ENCODE results near the gene TSHZ2.

DNA sequence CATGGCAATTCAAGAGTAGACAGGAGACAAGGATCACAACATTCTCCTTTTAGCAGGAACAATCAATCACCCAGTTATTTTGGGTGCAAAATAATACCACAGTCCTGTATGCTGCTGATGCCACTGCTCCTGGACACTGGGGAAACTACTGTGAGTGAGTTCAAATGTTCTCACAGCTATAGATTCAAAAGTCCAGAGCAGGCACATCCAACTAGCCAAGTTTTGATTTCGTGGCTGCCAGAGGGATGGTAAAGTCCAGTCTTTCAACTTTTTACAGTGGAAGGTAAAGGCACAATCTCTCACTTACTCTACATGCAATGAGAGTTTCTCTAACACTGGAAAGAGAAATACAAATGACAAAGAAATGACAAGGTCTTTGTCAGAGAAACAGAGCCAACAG lies 26.9 kb upstream of the TSHZ2 start:
- TF ChIP-seq TAF1 (IDR thresholded peaks at IDR 0.05; ENCODE audit: borderline replicate concordance, insufficient read depth, low read length) (no peak), POLR2AphosphoS5 (IDR thresholded peaks at IDR 0.05; ENCODE audit: low read depth, low read length) (no peak), SIN3A (IDR thresholded peaks at IDR 0.05; ENCODE audit: borderline replicate concordance, insufficient read depth, low read length) (no peak), FOXP2 (optimal IDR thresholded peaks at IDR 0.05; ENCODE audit: borderline replicate concordance, extremely low read depth, extremely low read length, insufficient read depth) (no peak)
- TF ChIP-seq, protein P1, sequence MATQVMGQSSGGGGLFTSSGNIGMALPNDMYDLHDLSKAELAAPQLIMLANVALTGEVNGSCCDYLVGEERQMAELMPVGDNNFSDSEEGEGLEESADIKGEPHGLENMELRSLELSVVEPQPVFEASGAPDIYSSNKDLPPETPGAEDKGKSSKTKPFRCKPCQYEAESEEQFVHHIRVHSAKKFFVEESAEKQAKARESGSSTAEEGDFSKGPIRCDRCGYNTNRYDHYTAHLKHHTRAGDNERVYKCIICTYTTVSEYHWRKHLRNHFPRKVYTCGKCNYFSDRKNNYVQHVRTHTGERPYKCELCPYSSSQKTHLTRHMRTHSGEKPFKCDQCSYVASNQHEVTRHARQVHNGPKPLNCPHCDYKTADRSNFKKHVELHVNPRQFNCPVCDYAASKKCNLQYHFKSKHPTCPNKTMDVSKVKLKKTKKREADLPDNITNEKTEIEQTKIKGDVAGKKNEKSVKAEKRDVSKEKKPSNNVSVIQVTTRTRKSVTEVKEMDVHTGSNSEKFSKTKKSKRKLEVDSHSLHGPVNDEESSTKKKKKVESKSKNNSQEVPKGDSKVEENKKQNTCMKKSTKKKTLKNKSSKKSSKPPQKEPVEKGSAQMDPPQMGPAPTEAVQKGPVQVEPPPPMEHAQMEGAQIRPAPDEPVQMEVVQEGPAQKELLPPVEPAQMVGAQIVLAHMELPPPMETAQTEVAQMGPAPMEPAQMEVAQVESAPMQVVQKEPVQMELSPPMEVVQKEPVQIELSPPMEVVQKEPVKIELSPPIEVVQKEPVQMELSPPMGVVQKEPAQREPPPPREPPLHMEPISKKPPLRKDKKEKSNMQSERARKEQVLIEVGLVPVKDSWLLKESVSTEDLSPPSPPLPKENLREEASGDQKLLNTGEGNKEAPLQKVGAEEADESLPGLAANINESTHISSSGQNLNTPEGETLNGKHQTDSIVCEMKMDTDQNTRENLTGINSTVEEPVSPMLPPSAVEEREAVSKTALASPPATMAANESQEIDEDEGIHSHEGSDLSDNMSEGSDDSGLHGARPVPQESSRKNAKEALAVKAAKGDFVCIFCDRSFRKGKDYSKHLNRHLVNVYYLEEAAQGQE (IDR thresholded peaks at IDR 0.05; ENCODE audit: insufficient read depth in 1 of 2, low read depth in 2 of 2, low read length in 2 of 2): no peak

All from PFSK-1 (cell line).